GM12864 (cell line): ENCODE results near the gene FSD1.

Source experiments
- DNase-seq: peaks from one replicate; pipeline ENCODE4 v3.0.0-alpha.2; 2011; ENCODE audit warnings: low read depth
- H3K4me3 ChIP-seq: 2 replicates; pipeline ENCODE4 v1.5.1; 2011; ENCODE audit warnings: mild to moderate bottlenecking, low read depth, low read length, control low read depth
- CTCF ChIP-seq: IDR thresholded peaks from 2 replicates; pipeline ENCODE4 v1.5.1; 2011; ENCODE audit warnings: low read depth, mild to moderate bottlenecking, moderate library complexity, low read length, control low read depth, inconsistent platforms; ENCODE audit errors: missing control alignments

The FSD1 gene

GRCh38 chr19:4337906-4338440 lies 33.6 kb downstream of the FSD1 start:
- no peak for TF ChIP-seq CTCF
- no peak for DNase-seq
- H3K4me3 ChIP-seq, result peak overlapping the region; percentile 49

- no peak for DNase-seq
- no peak for TF ChIP-seq CTCF
Observed at GRCh38 chr19:4338441-4339355, 34.3 kb downstream of the FSD1 start, which contains the start of gene STAP2. Gene STAP2, minus strand, starts transcription at chr19:4338827. Its CDS starts 74 bp downstream, at chr19:4338753.

GRCh38 chr19:4342314-4342614 lies 37.9 kb downstream of the FSD1 start:
- TF ChIP-seq CTCF, result no peak
- H3K4me3 ChIP-seq, result peak overlapping the region; percentile 74
- DNase-seq, result no peak

More at GRCh38 chr19:4338441-4339355, 34.3 kb downstream of the FSD1 start, which contains the start of gene STAP2:
- H3K4me3 ChIP-seq, result peak within 1 kb of the TSS; percentile 49

GRCh38 chr19:4342615-4343369 lies 38.4 kb downstream of the FSD1 start:
- peak; percentile 38 for TF ChIP-seq CTCF
- H3K4me3 ChIP-seq, result peak overlapping the region; percentile 74
- peak; percentile 100 for DNase-seq

- no peak for TF ChIP-seq CTCF
- H3K4me3 ChIP-seq, result peak within 1 kb of the TSS; percentile 74
- DNase-seq, result no peak
Observed at GRCh38 chr19:4343370-4344307, 39.2 kb downstream of the FSD1 start, which contains the start of gene MPND. Gene MPND, plus strand, starts transcription at chr19:4343562. Its CDS starts 32 bp downstream, at chr19:4343594.

GRCh38 chr19:4345342-4346019 lies 41.1 kb downstream of the FSD1 start:
- no peak for DNase-seq
- no peak for TF ChIP-seq CTCF
- no peak overlapping the region for H3K4me3 ChIP-seq
